HG03097 (cell line): ENCODE data around the gene FKBP3.

Source experiments
- ATAC-seq: cut with Tn5 transposase; IDR thresholded peaks from one replicate; pipeline ENCODE4 v1.9.1; 2021; ENCODE audit not compliant: unreplicated experiment, low FRiP score

FKBP3 gene

GRCh38 chr14:45065956-45066355, 68.3 kb downstream of the FKBP3 start:
- ATAC-seq, result no peak
